Measurements from ENCODE around the gene SBNO2.

DNA sequence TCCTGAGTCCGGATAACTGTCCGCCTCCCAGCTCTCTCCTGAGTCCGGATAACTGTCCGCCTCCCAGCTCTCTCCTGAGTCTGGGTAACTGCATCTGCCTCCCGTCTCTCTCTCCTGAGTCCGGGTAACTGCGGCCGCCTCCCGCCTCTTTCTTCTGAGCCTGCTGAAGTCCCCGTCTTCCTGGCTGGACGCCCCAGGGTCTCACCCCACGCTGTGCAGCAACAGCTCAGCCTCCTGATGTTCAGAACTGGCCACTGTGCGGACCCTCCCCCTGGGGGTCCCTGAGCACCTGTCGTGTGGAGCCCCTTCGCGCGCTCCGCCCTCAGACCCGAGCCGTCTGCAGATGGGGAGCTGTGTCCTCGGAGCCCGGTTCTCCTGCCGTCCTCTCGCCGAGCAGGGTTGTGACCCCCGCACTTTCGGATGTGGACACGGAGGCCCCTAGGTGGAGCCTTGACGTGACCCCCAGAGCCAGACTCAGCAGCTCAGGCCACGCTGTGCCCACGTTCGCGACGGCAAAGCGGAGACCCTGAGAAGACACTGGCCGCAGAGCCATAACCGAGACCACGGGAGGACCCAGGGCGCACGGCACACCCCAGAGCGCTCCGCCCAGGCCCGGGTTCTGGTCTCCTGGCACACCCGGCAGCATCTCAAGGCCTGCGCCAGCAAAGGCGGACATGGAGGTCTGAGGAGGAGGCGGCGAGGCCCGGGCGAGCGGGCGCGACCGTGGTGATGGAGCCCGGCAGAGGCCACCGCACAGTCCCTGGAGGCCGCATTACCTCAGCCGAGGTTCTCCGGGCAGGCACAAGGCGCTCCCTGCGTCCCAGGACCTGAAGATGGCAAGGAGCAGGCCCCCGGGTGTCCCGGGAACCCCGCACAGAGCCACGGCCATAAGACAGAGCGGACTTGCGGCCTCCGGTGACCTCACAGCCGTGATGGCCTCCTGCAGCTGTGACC is 15.9 kb downstream of the SBNO2 start:
- TF ChIP-seq CTCF (conservative IDR thresholded peaks at IDR 0.05; ENCODE audit: low read depth, low read length) (no peak), SMC3 (IDR thresholded peaks at IDR 0.05; ENCODE audit: low read depth, low read length) (no peak), RFX5 (IDR thresholded peaks at IDR 0.05; ENCODE audit: low read depth, low read length) (no peak), RAD21 (IDR thresholded peaks at IDR 0.05; ENCODE audit: low read length) (no peak)

Measured in IMR-90 (cell line).